ENCODE measurements around the gene CKAP2L.

CKAP2L gene

GRCh38 chr2:112774536-112775285, 10.3 kb upstream of the CKAP2L start:
- Histone ChIP-seq H2AFZ (ENCODE audit: low read depth, low read length) (no peak overlapping the region), H3K4me3 (ENCODE audit: low read length) (no peak overlapping the region), H3K79me2 (ENCODE audit: low read length) (no peaks in the 10 kb centered on the region), H3K27me3 (ENCODE audit: low read depth, low read length) (no peaks in the 10 kb centered on the region), H4K20me1 (ENCODE audit: insufficient read depth, low read length) (no peaks in the 10 kb centered on the region), H3K4me1 (ENCODE audit: low read length) (peaks cover 7% of the 10 kb centered on the region), H3K27ac (ENCODE audit: low read length) (no peak overlapping the region), H3K4me2 (ENCODE audit: low read length) (no peak overlapping the region), H3K9me3 (ENCODE audit: insufficient read depth, low read length) (no peaks in the 10 kb centered on the region), H3K36me3 (replicated peaks; ENCODE audit: low read depth, low read length) (peaks cover 11% of the 10 kb centered on the region), H3K9ac (ENCODE audit: low read length) (no peak overlapping the region)
- no peak for TF ChIP-seq CTCF (IDR thresholded peaks at IDR 0.05; ENCODE audit: low read depth, low read length)
- TF ChIP-seq EZH2phosphoT487 (IDR thresholded peaks at IDR 0.05; ENCODE audit: low read depth), result no peak

GRCh38 chr2:112773556-112773955, 9.1 kb upstream of the CKAP2L start:
- Histone ChIP-seq H3K4me2 (ENCODE audit: low read length) (no peak overlapping the region), H3K27me3 (ENCODE audit: low read depth, low read length) (no peaks in the 10 kb centered on the region), H3K4me1 (ENCODE audit: low read length) (peaks cover 7% of the 10 kb centered on the region), H3K4me3 (ENCODE audit: low read length) (no peak overlapping the region), H3K36me3 (replicated peaks; ENCODE audit: low read depth, low read length) (peaks cover 11% of the 10 kb centered on the region), H3K27ac (ENCODE audit: low read length) (no peak overlapping the region), H3K9ac (ENCODE audit: low read length) (no peak overlapping the region), H3K9me3 (ENCODE audit: insufficient read depth, low read length) (no peaks in the 10 kb centered on the region), H2AFZ (ENCODE audit: low read depth, low read length) (no peak overlapping the region), H4K20me1 (ENCODE audit: insufficient read depth, low read length) (no peaks in the 10 kb centered on the region), H3K79me2 (ENCODE audit: low read length) (no peaks in the 10 kb centered on the region)
- TF ChIP-seq EZH2phosphoT487 (IDR thresholded peaks at IDR 0.05; ENCODE audit: low read depth), result no peak

GRCh38 chr2:112772911-112773475, 8.6 kb upstream of the CKAP2L start:
- Histone ChIP-seq H3K4me3 (ENCODE audit: low read length) (no peak overlapping the region), H3K9me3 (ENCODE audit: insufficient read depth, low read length) (peaks cover under 1% of the 10 kb centered on the region; the same call in 1 of the 2 replicates), H3K79me2 (ENCODE audit: low read length) (no peaks in the 10 kb centered on the region), H3K4me1 (ENCODE audit: low read length) (peaks cover 7% of the 10 kb centered on the region), H2AFZ (ENCODE audit: low read depth, low read length) (no peak overlapping the region), H3K27ac (ENCODE audit: low read length) (no peak overlapping the region), H3K4me2 (ENCODE audit: low read length) (no peak overlapping the region), H3K27me3 (ENCODE audit: low read depth, low read length) (no peaks in the 10 kb centered on the region), H3K9ac (ENCODE audit: low read length) (no peak overlapping the region), H3K36me3 (replicated peaks; ENCODE audit: low read depth, low read length) (peaks cover 11% of the 10 kb centered on the region), H4K20me1 (ENCODE audit: insufficient read depth, low read length) (no peaks in the 10 kb centered on the region)
- no peak for TF ChIP-seq EZH2phosphoT487 (IDR thresholded peaks at IDR 0.05; ENCODE audit: low read depth)
- TF ChIP-seq CTCF (IDR thresholded peaks at IDR 0.05; ENCODE audit: low read depth, low read length), result no peak

- no peak overlapping the region for H3K4me2 ChIP-seq (ENCODE audit: low read length)
- TF ChIP-seq EZH2phosphoT487 (IDR thresholded peaks at IDR 0.05; ENCODE audit: low read depth) (no peak), CTCF (IDR thresholded peaks at IDR 0.05; ENCODE audit: low read depth, low read length) (no peak)
- H3K79me2 ChIP-seq (ENCODE audit: low read length), result no peaks in the 10 kb centered on the region
- peaks cover 7% of the 10 kb centered on the region; the same call in 1 of the 2 replicates for H3K9me3 ChIP-seq (ENCODE audit: insufficient read depth, low read length)
- peaks cover 7% of the 10 kb centered on the region for H3K4me1 ChIP-seq (ENCODE audit: low read length)
- no peaks in the 10 kb centered on the region for H3K27me3 ChIP-seq (ENCODE audit: low read depth, low read length)
- H3K36me3 ChIP-seq (replicated peaks; ENCODE audit: low read depth, low read length), result peaks cover 9% of the 10 kb centered on the region
- H2AFZ ChIP-seq (ENCODE audit: low read depth, low read length), result no peak overlapping the region
- no peak overlapping the region for H3K4me3 ChIP-seq (ENCODE audit: low read length)
- H4K20me1 ChIP-seq (ENCODE audit: insufficient read depth, low read length), result no peaks in the 10 kb centered on the region
- no peak overlapping the region for H3K27ac ChIP-seq (ENCODE audit: low read length)
- H3K9ac ChIP-seq (ENCODE audit: low read length), result no peak overlapping the region
Measured at GRCh38 chr2:112772322-112772721, 7.9 kb upstream of the CKAP2L start.

Measured in OCI-LY3 (cell line).